ENCODE results near the gene TPGS2. TPM values are rescaled to one million over a fixed set of nuclear protein-coding genes. Genes with fewer than 3 reads are reported as not detected.

Gene TPGS2
- polyA plus RNA-seq, 2 of the 4 experiments (the other 2 are of a cell fraction), result 71.9 to 143 TPM

DNA sequence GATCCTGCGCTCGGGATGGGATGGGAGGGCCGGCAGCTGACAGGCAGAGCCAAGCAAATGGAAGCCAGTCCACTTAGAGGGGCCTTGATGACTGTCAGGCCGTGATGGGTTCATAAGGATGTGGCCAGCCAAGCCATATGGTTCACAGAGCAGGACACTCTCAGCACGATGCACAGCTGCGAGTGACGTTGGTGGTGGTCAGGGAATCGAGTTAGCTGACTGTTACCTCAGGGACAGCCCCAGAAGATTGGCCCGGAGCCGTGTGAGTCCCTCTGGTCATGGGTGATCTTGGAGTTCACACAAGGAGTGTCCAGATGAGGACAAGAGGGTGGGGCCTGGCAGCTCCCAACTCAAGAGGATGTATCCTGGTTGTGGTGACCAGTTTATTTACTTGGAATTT, 70.2 kb downstream of the TPGS2 start:
- TF ChIP-seq EHF (CRISPR knock-in tag; IDR thresholded peaks at IDR 0.05), result no peak
- no peak for TF ChIP-seq CHD4 (IDR thresholded peaks at IDR 0.05; ENCODE audit: borderline replicate concordance)
- no peak for TF ChIP-seq CEBPB (IDR thresholded peaks at IDR 0.05)
- TF ChIP-seq GATA3 (IDR thresholded peaks at IDR 0.05; ENCODE audit: borderline replicate concordance), result no peak
- no peak for TF ChIP-seq NFE2L2 (conservative IDR thresholded peaks at IDR 0.05; ENCODE audit: low read length)
- TF ChIP-seq POLR2A (IDR thresholded peaks at IDR 0.05; ENCODE audit: low read length), result no peak
- no peak for TF ChIP-seq RFX5 (IDR thresholded peaks at IDR 0.05)
- no peak for TF ChIP-seq RARB (CRISPR knock-in tag; IDR thresholded peaks at IDR 0.05)
- no peak overlapping the region for H3K4me3 ChIP-seq
- no peak overlapping the region for H3K4me2 ChIP-seq
- ChIA-PET POLR2A (no interaction called here), CTCF (interaction anchor here (3.6 kb wide), 1 partner anchor 71 kb away, joined by 26 read pairs; no protein-coding TSS in a partner anchor)
- 66% methylated on average over 5 of the region's 10 CpGs for WGBS (ENCODE audit: missing lambda C conversion rate)
- no peaks in the 10 kb centered on the region for H3K4me1 ChIP-seq
- FAIRE-seq (no peak), DNase-seq (ENCODE audit: low read depth in 1 of 2, low spot score in 1 of 2) (no peak), ATAC-seq (no peak)
- H3K27ac ChIP-seq, result no peak overlapping the region
- no peaks in the 10 kb centered on the region for H3K9me3 ChIP-seq

DNA sequence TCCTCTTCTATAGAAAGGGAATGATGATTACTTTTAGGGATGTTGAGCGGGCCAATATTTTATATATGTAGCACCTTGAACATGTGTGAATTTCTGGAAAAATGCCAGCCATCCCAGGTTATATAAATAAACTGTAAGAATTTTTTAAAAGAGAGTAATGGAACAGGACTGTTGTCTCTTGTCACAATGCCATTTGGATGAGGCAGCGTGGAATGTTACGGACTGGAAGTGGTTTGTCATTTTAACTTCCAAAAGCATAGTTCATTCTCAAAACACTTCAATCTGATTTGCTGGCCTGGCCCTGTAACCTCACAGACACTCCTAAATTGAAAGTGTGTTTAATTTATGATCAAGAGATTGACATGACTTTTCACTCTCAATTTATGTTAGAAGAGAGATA, 70.8 kb downstream of the TPGS2 start:
- no peaks in the 10 kb centered on the region for H3K9me3 ChIP-seq
- no peak overlapping the region for H3K4me2 ChIP-seq
- no peak for FAIRE-seq
- CTCF ChIA-PET, result interaction anchor here (0.9 to 3.6 kb wide), 5 partner anchors 20 to 662 kb away, joined by 3 to 26 read pairs (median 4); no protein-coding TSS in a partner anchor
- no peak overlapping the region for H3K27ac ChIP-seq
- no peak for DNase-seq (ENCODE audit: low read depth in 1 of 2, low spot score in 1 of 2)
- H3K4me3 ChIP-seq, result no peak overlapping the region
- POLR2A ChIA-PET, result no interaction called here
- TF ChIP-seq, protein P1, sequence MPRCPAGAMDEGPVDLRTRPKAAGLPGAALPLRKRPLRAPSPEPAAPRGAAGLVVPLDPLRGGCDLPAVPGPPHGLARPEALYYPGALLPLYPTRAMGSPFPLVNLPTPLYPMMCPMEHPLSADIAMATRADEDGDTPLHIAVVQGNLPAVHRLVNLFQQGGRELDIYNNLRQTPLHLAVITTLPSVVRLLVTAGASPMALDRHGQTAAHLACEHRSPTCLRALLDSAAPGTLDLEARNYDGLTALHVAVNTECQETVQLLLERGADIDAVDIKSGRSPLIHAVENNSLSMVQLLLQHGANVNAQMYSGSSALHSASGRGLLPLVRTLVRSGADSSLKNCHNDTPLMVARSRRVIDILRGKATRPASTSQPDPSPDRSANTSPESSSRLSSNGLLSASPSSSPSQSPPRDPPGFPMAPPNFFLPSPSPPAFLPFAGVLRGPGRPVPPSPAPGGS (IDR thresholded peaks at IDR 0.05), result no peak
- no peak for TF ChIP-seq PHF8 (IDR thresholded peaks at IDR 0.05; ENCODE audit: borderline replicate concordance, low read depth)
- WGBS (ENCODE audit: missing lambda C conversion rate), result 79% methylated on average over 3 of the region's 3 CpGs
- ATAC-seq, result no peak
- H3K4me1 ChIP-seq, result no peaks in the 10 kb centered on the region

DNA sequence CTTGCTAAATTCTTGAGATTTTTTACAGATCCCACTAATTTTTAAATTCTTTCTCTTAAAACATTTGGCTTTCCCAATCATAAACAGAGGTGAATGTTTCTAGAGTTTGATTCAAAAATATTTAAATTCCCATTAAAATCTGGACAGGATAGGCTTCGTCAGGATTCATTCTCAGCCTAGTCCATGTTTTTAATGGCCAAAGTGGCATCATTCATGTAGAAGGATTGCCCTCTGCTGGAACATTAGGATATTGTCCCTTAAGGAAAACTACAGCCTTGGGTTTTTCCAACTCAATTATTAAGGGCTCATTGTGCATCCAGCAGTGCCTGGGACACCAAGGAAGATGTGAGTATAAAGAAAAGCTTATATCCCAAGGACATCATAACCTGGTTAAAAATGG, 71.7 kb downstream of the TPGS2 start:
- FAIRE-seq, result no peak
- ATAC-seq, result peak; percentile 73 to 82; a peak in 5 of 6 replicates
- H3K4me1 ChIP-seq, result no peaks in the 10 kb centered on the region
- 0% methylated on average over 1 of the region's 1 CpG for WGBS (ENCODE audit: missing lambda C conversion rate)
- H3K4me2 ChIP-seq, result no peak overlapping the region
- no peak overlapping the region for H3K4me3 ChIP-seq
- H3K9me3 ChIP-seq, result no peaks in the 10 kb centered on the region
- TF ChIP-seq KDM5A (IDR thresholded peaks at IDR 0.05) (no peak), POLR2A (IDR thresholded peaks at IDR 0.05; ENCODE audit: low read length) (no peak), RFX5 (IDR thresholded peaks at IDR 0.05) (no peak), RAD21 (conservative IDR thresholded peaks at IDR 0.05 in 1 of 2, IDR thresholded peaks at IDR 0.05 in 1 of 2) (peak; percentile 75 to 80), SMC3 (IDR thresholded peaks at IDR 0.05) (peak; percentile 55), HEYL (CRISPR knock-in tag; IDR thresholded peaks at IDR 0.05) (no peak), CHD4 (IDR thresholded peaks at IDR 0.05; ENCODE audit: borderline replicate concordance) (no peak), MAZ (IDR thresholded peaks at IDR 0.05; ENCODE audit: borderline replicate concordance, low read depth, low read length) (no peak), POLR2AphosphoS2 (conservative IDR thresholded peaks at IDR 0.05; ENCODE audit: low read length) (no peak), GATA3 (IDR thresholded peaks at IDR 0.05; ENCODE audit: borderline replicate concordance) (no peak), HDAC2 (IDR thresholded peaks at IDR 0.05) (no peak), SREBF2 (IDR thresholded peaks at IDR 0.05) (no peak), BHLHE40 (IDR thresholded peaks at IDR 0.05; ENCODE audit: low read depth, low read length) (no peak), RCOR1 (IDR thresholded peaks at IDR 0.05; ENCODE audit: low read depth, low read length) (no peak), JUN (IDR thresholded peaks at IDR 0.05) (no peak), NPAS2 (CRISPR knock-in tag; IDR thresholded peaks at IDR 0.05; ENCODE audit: borderline replicate concordance) (no peak), HOXB5 (CRISPR knock-in tag; IDR thresholded peaks at IDR 0.05) (no peak), FOSB (CRISPR knock-in tag; IDR thresholded peaks at IDR 0.05) (no peak), EHF (CRISPR knock-in tag; IDR thresholded peaks at IDR 0.05) (no peak), ZC3H11A (IDR thresholded peaks at IDR 0.05) (no peak), ZSCAN20 (CRISPR knock-in tag; IDR thresholded peaks at IDR 0.05) (no peak), ESRRA (IDR thresholded peaks at IDR 0.05; ENCODE audit: borderline replicate concordance, low read length) (no peak)
- TF ChIP-seq, protein P2, sequence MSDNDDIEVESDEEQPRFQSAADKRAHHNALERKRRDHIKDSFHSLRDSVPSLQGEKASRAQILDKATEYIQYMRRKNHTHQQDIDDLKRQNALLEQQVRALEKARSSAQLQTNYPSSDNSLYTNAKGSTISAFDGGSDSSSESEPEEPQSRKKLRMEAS (IDR thresholded peaks at IDR 0.05), result no peak
- TF ChIP-seq, protein P3, sequence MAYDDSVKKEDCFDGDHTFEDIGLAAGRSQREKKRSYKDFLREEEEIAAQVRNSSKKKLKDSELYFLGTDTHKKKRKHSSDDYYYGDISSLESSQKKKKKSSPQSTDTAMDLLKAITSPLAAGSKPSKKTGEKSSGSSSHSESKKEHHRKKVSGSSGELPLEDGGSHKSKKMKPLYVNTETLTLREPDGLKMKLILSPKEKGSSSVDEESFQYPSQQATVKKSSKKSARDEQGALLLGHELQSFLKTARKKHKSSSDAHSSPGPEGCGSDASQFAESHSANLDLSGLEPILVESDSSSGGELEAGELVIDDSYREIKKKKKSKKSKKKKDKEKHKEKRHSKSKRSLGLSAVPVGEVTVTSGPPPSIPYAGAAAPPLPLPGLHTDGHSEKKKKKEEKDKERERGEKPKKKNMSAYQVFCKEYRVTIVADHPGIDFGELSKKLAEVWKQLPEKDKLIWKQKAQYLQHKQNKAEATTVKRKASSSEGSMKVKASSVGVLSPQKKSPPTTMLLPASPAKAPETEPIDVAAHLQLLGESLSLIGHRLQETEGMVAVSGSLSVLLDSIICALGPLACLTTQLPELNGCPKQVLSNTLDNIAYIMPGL (CRISPR knock-in tag; IDR thresholded peaks at IDR 0.05; ENCODE audit: borderline replicate concordance), result no peak
- TF ChIP-seq, protein P4, sequence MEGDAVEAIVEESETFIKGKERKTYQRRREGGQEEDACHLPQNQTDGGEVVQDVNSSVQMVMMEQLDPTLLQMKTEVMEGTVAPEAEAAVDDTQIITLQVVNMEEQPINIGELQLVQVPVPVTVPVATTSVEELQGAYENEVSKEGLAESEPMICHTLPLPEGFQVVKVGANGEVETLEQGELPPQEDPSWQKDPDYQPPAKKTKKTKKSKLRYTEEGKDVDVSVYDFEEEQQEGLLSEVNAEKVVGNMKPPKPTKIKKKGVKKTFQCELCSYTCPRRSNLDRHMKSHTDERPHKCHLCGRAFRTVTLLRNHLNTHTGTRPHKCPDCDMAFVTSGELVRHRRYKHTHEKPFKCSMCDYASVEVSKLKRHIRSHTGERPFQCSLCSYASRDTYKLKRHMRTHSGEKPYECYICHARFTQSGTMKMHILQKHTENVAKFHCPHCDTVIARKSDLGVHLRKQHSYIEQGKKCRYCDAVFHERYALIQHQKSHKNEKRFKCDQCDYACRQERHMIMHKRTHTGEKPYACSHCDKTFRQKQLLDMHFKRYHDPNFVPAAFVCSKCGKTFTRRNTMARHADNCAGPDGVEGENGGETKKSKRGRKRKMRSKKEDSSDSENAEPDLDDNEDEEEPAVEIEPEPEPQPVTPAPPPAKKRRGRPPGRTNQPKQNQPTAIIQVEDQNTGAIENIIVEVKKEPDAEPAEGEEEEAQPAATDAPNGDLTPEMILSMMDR (IDR thresholded peaks at IDR 0.05), result peak; percentile 67
- TF ChIP-seq, protein P5, sequence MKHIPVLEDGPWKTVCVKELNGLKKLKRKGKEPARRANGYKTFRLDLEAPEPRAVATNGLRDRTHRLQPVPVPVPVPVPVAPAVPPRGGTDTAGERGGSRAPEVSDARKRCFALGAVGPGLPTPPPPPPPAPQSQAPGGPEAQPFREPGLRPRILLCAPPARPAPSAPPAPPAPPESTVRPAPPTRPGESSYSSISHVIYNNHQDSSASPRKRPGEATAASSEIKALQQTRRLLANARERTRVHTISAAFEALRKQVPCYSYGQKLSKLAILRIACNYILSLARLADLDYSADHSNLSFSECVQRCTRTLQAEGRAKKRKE (CRISPR knock-in tag; IDR thresholded peaks at IDR 0.05; ENCODE audit: low read depth), result no peak
- ChIA-PET CTCF (interaction anchor here (0.7 to 3.6 kb wide), 9 partner anchors 13 to 661 kb away, joined by 3 to 26 read pairs (median 4); no protein-coding TSS in a partner anchor), POLR2A (no interaction called here)
- peak; percentile 37 to 56 for DNase-seq (ENCODE audit: low read depth in 1 of 2, low spot score in 1 of 2)
- H3K27ac ChIP-seq, result no peak overlapping the region

All from A549 (cell line).